SK-N-SH (cell line): ENCODE data around the gene LENG8. TPM values are rescaled to one million over a fixed set of nuclear protein-coding genes. Genes with fewer than 3 reads are reported as not detected.

Experiments
- CTCF ChIA-PET: fragments of 300-600, 350-600 bp; formaldehyde crosslinking; extraction: SDS; loops from one replicate; lab custom pipeline; 2021; lab: Yijun Ruan, JAX
- POLR2A ChIA-PET: fragments of 350-600 bp; sonication (Branson Sonifier 250); formaldehyde crosslinking; extraction: SDS; loops from one replicate; lab custom pipeline; 2020; ENCODE audit warnings: antibody characterized with exemption, inconsistent platforms; lab: Yijun Ruan, JAX
- DNase-seq: peaks from one replicate; pipeline ENCODE4 v3.0.0; 2012
- H2AFZ ChIP-seq: fragments of 200-600 bp; sonication (generic); 2 replicates; pipeline ENCODE4 v1.8.1; 2016; ENCODE audit warnings: antibody characterized with exemption, mild to moderate bottlenecking, low read depth
- H3F3A ChIP-seq: fragments of 200-600 bp; sonication (generic); replicated peaks from 2 replicates; pipeline ENCODE3; 2016; ENCODE audit warnings: antibody characterized with exemption, mild to moderate bottlenecking; ENCODE audit not compliant: insufficient read depth
- H3K27ac ChIP-seq, 2 experiments: fragments of 200-500 bp in 1 of 2; fragments of 200-600 bp in 1 of 2; sonication (Bioruptor generic) in 1 of 2; sonication (generic), shearing (Covaris generic) in 1 of 2; 2 replicates each; pipeline versions ENCODE4 v1.5.1 to v1.6.1; 2014 to 2016; ENCODE audit warnings: low read depth in 2 of 2, inconsistent platforms in 1 of 2, low read length in 1 of 2, mild to moderate bottlenecking in 1 of 2, mixed read lengths in 1 of 2
- H3K27me3 ChIP-seq: fragments of 200-600 bp; sonication (generic), shearing (Covaris generic); 2 replicates; pipeline ENCODE4 v1.6.1; 2016; ENCODE audit warnings: mixed run types; ENCODE audit not compliant: insufficient read depth
- H3K36me3 ChIP-seq, 2 experiments: fragments of 200-500 bp in 1 of 2; fragments of 200-600 bp in 1 of 2; sonication (Bioruptor generic) in 1 of 2; sonication (generic) in 1 of 2; replicated peaks in 1 of 2; 2 replicates each; pipeline versions ENCODE3 to v1.5.1; 2014 to 2016; ENCODE audit warnings: low read length in 1 of 2, mild to moderate bottlenecking in 1 of 2; ENCODE audit not compliant: insufficient read depth in 2 of 2, control insufficient read depth in 1 of 2
- H3K4me1 ChIP-seq, 2 experiments: fragments of 200-500 bp in 1 of 2; fragments of 200-600 bp in 1 of 2; sonication (Bioruptor generic) in 1 of 2; sonication (generic), shearing (Covaris generic) in 1 of 2; 2 replicates each; pipeline versions ENCODE4 v1.5.1 to v1.6.1; 2014 to 2016; ENCODE audit warnings: low read depth in 1 of 2, low read length in 1 of 2, mixed run types in 1 of 2; ENCODE audit not compliant: insufficient read depth in 2 of 2, control insufficient read depth in 1 of 2
- H3K4me2 ChIP-seq: fragments of 200-600 bp; sonication (generic), shearing (Covaris generic); 2 replicates; pipeline ENCODE4 v1.6.1; 2017; ENCODE audit warnings: mixed run types
- H3K4me3 ChIP-seq, 2 experiments: fragments of 200-500 bp in 1 of 2; fragments of 200-600 bp in 1 of 2; sonication (Bioruptor generic) in 1 of 2; sonication (generic), shearing (Covaris generic) in 1 of 2; 2 replicates each; pipeline versions ENCODE4 v1.5.1 to v1.8.1; 2014 to 2016; ENCODE audit warnings: low read depth in 2 of 2, inconsistent platforms in 1 of 2, low read length in 1 of 2, mild to moderate bottlenecking in 1 of 2, mixed read lengths in 1 of 2, moderate library complexity in 1 of 2
- H3K79me2 ChIP-seq: fragments of 200-600 bp; sonication (generic); 2 replicates; pipeline ENCODE4 v1.8.1; 2017; ENCODE audit warnings: mild to moderate bottlenecking; ENCODE audit not compliant: insufficient read depth
- H3K9ac ChIP-seq: fragments of 200-600 bp; sonication (generic); 2 replicates; pipeline ENCODE4 v1.6.1; 2017; ENCODE audit warnings: mixed run types
- H3K9me2 ChIP-seq: fragments of 200-600 bp; sonication (generic); 2 replicates; pipeline ENCODE4 v1.6.1; 2017; ENCODE audit warnings: mixed run types
- H3K9me3 ChIP-seq: fragments of 200-600 bp; sonication (generic); 2 replicates; pipeline ENCODE4 v1.6.1; 2017; ENCODE audit warnings: mixed run types, mild to moderate bottlenecking, moderate library complexity
- H4K20me1 ChIP-seq: fragments of 200-600 bp; sonication (generic); 2 replicates; pipeline ENCODE4 v1.6.1; 2017; ENCODE audit warnings: mild to moderate bottlenecking, mixed run types; ENCODE audit not compliant: insufficient read depth
- CHD2 ChIP-seq: fragments of 150-350 bp; IDR thresholded peaks from 2 replicates; pipeline ENCODE4 v1.6.1; 2018; ENCODE audit warnings: low read length; ENCODE audit not compliant: partially characterized antibody
- ELF1 ChIP-seq: IDR thresholded peaks from 2 replicates; pipeline ENCODE4 v1.4.0; 2012
- EP300 ChIP-seq, 2 experiments: IDR thresholded peaks; 2 replicates each; pipeline versions ENCODE4 v1.4.0 to v1.6.1; 2012; ENCODE audit warnings: borderline replicate concordance in 1 of 2, low read depth in 1 of 2, low read length in 1 of 2
- FOSL2 ChIP-seq: IDR thresholded peaks from 2 replicates; pipeline ENCODE4 v1.4.0; 2012; ENCODE audit warnings: low read depth, mild to moderate bottlenecking, moderate library complexity, borderline replicate concordance
- GATA2 ChIP-seq: sonication (generic); formaldehyde crosslinking; IDR thresholded peaks from 2 replicates; pipeline ENCODE4 v1.5.0; 2020; ENCODE audit warnings: mild to moderate bottlenecking, missing genetic modification reagents
- NFIC ChIP-seq: IDR thresholded peaks from 2 replicates; pipeline ENCODE4 v1.4.0; 2012; ENCODE audit warnings: borderline replicate concordance
- RAD21 ChIP-seq: IDR thresholded peaks from 2 replicates; pipeline ENCODE4 v1.6.1; 2012; ENCODE audit warnings: mild to moderate bottlenecking, low read length
- RCOR1 ChIP-seq: fragments of 150-350 bp; IDR thresholded peaks from 2 replicates; pipeline ENCODE4 v1.6.1; 2017; ENCODE audit warnings: antibody characterized with exemption, low read length
- RXRA ChIP-seq: IDR thresholded peaks from 2 replicates; pipeline ENCODE4 v1.4.0; 2012; ENCODE audit warnings: low read depth, mild to moderate bottlenecking, borderline replicate concordance
- TEAD4 ChIP-seq: IDR thresholded peaks from 2 replicates; pipeline ENCODE4 v1.4.0; 2012; ENCODE audit warnings: mild to moderate bottlenecking, borderline replicate concordance; ENCODE audit not compliant: insufficient read depth
- YY1 ChIP-seq: IDR thresholded peaks from 2 replicates; pipeline ENCODE4 v1.4.0; 2012; ENCODE audit warnings: low read depth, mild to moderate bottlenecking
- polyA plus RNA-seq, 3 experiments: library from polyadenylated mRNA; depleted of rRNA; stranded (reverse); fragments of >200 nt; gene quantifications; 2 replicates each; pipeline ENCODE4 v1.2.3, GENCODE V29; 2012
- TF ChIP-seq, protein P1 (sequence below): IDR thresholded peaks from 2 replicates; pipeline ENCODE4 v1.4.0; 2012; ENCODE audit warnings: low read depth, borderline replicate concordance
- TF ChIP-seq, protein P2 (sequence below): fragments of 150-350 bp; IDR thresholded peaks from 2 replicates; pipeline ENCODE4 v1.6.1; 2016; ENCODE audit warnings: mild to moderate bottlenecking, low read depth, low read length
- TF ChIP-seq, protein P3 (sequence below): fragments of 150-350 bp; IDR thresholded peaks from 2 replicates; pipeline ENCODE4 v1.6.1; 2017; ENCODE audit warnings: antibody characterized with exemption, low read length, low read depth, borderline replicate concordance
- TF ChIP-seq, protein P4 (sequence below): IDR thresholded peaks from 2 replicates; pipeline ENCODE4 v1.4.0; 2012; ENCODE audit warnings: low read depth

The LENG8 gene
- polyA plus RNA-seq, 1 of the 3 experiments (the other 2 are of a cell fraction) = 84.0 TPM

DNA sequence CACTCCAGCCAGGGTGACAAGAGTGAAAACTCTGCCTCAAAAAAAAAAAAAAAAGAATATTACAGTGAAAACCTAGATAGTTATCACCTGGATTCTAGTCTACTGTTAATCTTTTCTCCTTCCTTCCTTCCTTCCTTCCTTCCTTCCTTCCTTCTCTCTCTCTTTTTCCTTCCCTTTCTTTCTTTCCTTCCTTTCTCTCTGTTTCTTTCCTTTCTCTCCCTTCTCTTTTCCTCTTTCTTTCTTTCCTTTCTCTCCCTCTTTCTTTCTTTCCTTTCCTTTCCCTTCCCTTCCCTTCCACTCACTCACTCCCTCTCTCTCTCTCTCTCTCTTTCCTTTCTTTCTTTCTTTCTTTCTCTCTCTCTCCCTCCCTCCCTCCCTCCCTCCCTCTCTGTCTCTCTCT, 43.4 kb upstream of the LENG8 start:
- Histone ChIP-seq H3K9me2 (no peaks in the 10 kb centered on the region), H3K27ac (no peak overlapping the region), H2AFZ (no peak overlapping the region), H3F3A (peaks cover 9% of the 10 kb centered on the region), H3K4me2 (no peak overlapping the region), H3K9ac (no peak overlapping the region), H3K4me3 (no peak overlapping the region), H3K9me3 (no peaks in the 10 kb centered on the region), H3K4me1 (no peaks in the 10 kb centered on the region), H3K27me3 (peaks cover 29% of the 10 kb centered on the region; the same call in 1 of the 2 replicates), H4K20me1 (no peaks in the 10 kb centered on the region), H3K36me3 (no peaks in the 10 kb centered on the region), H3K79me2 (no peaks in the 10 kb centered on the region)
- no peak for TF ChIP-seq YY1
- no peak for TF ChIP-seq EP300 (IDR thresholded peaks at IDR 0.05; ENCODE audit: borderline replicate concordance in 1 of 2, low read depth in 1 of 2, low read length in 1 of 2)
- TF ChIP-seq NFIC = no peak
- TF ChIP-seq GATA2 (CRISPR knock-in tag) = no peak
- no peak for TF ChIP-seq ELF1
- TF ChIP-seq, protein P1, sequence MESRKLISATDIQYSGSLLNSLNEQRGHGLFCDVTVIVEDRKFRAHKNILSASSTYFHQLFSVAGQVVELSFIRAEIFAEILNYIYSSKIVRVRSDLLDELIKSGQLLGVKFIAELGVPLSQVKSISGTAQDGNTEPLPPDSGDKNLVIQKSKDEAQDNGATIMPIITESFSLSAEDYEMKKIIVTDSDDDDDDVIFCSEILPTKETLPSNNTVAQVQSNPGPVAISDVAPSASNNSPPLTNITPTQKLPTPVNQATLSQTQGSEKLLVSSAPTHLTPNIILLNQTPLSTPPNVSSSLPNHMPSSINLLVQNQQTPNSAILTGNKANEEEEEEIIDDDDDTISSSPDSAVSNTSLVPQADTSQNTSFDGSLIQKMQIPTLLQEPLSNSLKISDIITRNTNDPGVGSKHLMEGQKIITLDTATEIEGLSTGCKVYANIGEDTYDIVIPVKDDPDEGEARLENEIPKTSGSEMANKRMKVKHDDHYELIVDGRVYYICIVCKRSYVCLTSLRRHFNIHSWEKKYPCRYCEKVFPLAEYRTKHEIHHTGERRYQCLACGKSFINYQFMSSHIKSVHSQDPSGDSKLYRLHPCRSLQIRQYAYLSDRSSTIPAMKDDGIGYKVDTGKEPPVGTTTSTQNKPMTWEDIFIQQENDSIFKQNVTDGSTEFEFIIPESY = no peak
- TF ChIP-seq, protein P2, sequence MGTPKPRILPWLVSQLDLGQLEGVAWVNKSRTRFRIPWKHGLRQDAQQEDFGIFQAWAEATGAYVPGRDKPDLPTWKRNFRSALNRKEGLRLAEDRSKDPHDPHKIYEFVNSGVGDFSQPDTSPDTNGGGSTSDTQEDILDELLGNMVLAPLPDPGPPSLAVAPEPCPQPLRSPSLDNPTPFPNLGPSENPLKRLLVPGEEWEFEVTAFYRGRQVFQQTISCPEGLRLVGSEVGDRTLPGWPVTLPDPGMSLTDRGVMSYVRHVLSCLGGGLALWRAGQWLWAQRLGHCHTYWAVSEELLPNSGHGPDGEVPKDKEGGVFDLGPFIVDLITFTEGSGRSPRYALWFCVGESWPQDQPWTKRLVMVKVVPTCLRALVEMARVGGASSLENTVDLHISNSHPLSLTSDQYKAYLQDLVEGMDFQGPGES = no peak
- TF ChIP-seq TEAD4 = no peak
- TF ChIP-seq RAD21 = no peak
- no peak for TF ChIP-seq FOSL2
- no peak for TF ChIP-seq RCOR1
- TF ChIP-seq, protein P3, sequence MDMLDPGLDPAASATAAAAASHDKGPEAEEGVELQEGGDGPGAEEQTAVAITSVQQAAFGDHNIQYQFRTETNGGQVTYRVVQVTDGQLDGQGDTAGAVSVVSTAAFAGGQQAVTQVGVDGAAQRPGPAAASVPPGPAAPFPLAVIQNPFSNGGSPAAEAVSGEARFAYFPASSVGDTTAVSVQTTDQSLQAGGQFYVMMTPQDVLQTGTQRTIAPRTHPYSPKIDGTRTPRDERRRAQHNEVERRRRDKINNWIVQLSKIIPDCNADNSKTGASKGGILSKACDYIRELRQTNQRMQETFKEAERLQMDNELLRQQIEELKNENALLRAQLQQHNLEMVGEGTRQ = no peak
- TF ChIP-seq, protein P4, sequence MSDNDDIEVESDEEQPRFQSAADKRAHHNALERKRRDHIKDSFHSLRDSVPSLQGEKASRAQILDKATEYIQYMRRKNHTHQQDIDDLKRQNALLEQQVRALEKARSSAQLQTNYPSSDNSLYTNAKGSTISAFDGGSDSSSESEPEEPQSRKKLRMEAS = no peak
- no peak for TF ChIP-seq CHD2
- no peak for TF ChIP-seq RXRA
- ChIA-PET CTCF (no interaction called here), POLR2A (no interaction called here)
- no peak for DNase-seq
